HUDEP-2 (cell line): ENCODE data around the gene ARRB2.

Source experiments
- DNase-seq, 76 experiments: peaks; one replicate each; lab custom pipeline; 2025; ENCODE audit not compliant: unreplicated experiment in 76 of 76; lab: John Stamatoyannopoulos, UW

The ARRB2 gene

GRCh38 chr17:4748686-4749085 lies 38.3 kb downstream of the ARRB2 start:
- DNase-seq = no peak

- DNase-seq = no peak
These were observed 40.2 kb downstream of the ARRB2 start for GRCh38 chr17:4750606-4751005.

- no peak for DNase-seq
These were observed 41.5 kb downstream of the ARRB2 start for GRCh38 chr17:4751932-4752331.

- DNase-seq = no peak
These were observed 43.0 kb downstream of the ARRB2 start for GRCh38 chr17:4753392-4753791.

GRCh38 chr17:4759776-4760236 lies 49.4 kb downstream of the ARRB2 start:
- no peak for DNase-seq

GRCh38 chr17:4764595-4764994 lies 54.2 kb downstream of the ARRB2 start:
- no peak for DNase-seq

- DNase-seq = no peak
These were observed 55.8 kb downstream of the ARRB2 start for GRCh38 chr17:4766201-4766600.

- no peak for DNase-seq
These were observed 56.3 kb downstream of the ARRB2 start for GRCh38 chr17:4766723-4767122.

GRCh38 chr17:4768298-4768697 lies 57.9 kb downstream of the ARRB2 start:
- no peak for DNase-seq

GRCh38 chr17:4769628-4770027 lies 59.2 kb downstream of the ARRB2 start:
- no peak for DNase-seq
